GM18858 (cell line): ENCODE results near the gene MACROD2.

Experiments
- ATAC-seq: cut with Tn5 transposase; IDR thresholded peaks from one replicate; pipeline ENCODE4 v1.9.1; 2021; ENCODE audit not compliant: unreplicated experiment

MACROD2 gene

DNA sequence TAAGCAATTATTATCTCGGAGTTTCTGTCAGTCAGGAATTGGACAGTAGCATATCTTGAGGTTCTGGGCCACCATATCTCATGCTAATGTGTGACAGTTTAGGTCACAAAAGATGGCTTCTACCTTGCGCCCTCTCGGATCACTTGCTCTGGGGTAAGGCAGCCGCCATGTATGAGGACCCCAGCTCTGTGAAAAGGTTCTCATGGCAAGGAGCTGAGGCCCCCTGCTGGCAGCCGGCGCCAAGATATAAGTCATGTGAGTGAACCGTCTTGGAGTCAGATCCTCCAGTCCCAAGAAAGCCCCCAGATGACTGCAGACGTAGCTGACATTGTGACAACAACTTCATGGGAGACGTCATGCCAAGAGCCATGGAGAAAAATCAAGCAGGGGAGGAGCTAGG lies 1907.2 kb downstream of the MACROD2 start:
- ATAC-seq = no peak

DNA sequence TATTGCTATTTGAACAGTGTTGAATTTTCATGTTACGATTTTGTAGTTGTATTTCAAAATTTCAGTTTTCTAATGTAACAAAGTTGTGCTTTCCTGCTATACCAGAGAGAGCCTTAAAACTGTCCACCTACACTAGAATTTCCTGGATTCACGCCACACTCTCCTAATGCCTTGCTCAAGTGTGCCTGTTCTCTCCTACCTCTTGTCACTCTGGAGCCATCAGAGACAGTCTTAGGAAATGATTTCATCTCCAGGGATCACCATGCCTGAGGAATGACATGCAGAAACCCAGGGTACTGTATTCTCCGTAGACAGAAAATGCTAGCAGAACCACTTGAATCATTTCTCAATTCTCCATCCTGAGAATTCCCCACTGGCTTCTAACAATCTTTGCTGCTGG lies 1910.3 kb downstream of the MACROD2 start:
- no peak for ATAC-seq

DNA sequence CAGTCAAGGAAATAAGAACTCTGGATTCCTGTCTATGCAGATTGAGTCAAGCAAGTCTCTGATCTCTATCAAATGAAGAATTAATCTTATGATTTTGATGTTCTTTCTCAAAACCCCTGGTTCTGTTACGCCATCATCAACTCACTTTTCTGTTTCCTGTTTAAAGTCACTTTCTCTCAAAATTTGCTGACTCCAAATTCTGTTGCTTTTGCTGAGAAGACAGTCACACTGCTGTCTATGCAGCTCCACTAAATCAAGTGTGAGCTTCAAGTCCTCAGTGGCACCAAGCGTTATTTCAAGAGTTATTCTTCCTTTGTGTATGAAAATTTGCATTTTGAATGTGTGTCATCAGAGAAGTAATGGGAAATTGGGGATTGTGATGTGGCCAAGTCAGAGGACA lies 1914.7 kb downstream of the MACROD2 start:
- no peak for ATAC-seq

DNA sequence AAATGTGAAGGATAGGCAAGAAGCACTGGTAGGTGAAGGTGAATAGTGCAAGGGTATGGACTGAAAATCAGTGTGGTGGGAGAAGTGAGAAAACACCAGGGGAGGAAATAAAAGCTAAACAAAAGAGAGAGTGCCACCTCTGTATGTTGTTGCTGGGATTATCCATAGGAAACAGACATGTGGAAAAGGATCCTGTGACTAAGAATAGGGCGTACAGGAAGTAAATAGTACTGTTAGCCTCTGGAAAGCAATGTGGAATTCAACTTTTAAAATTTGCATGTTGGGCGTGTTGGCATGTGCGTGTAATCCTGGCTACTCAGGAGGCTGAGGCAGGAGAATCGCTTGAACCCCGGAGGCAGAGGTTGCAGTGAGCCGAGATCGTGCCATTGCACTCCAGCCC lies 1916.3 kb downstream of the MACROD2 start:
- ATAC-seq = no peak

DNA sequence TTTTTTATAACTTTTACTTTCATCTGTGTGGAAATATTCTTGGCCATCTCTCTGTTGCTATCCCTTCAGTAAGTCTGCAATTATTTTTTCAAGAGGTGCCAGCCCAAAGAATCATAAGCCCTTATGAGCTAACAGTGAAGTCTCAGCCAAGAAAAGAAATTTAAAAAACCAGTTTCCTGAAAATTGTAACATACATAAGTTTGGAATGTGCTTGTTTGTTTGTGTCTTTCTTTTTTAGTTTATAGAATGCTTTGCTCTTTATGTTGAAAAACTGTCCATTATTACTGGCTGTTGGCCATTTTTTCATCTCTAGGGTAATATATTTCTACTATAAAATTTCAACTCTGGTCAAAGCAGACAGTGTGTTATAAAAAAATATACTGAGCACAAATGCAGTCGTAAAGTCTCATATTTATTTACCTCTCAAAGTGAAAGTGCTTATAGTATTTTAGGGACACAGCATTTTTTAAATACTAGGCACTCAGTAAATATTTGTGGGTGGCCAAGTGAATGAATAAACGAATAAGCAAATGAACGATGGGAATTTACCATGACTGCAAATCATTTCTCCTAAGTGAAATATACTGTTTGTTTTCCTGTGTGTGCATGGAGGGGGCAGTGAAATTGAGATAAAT lies 1918.2 kb downstream of the MACROD2 start:
- ATAC-seq = no peak

DNA sequence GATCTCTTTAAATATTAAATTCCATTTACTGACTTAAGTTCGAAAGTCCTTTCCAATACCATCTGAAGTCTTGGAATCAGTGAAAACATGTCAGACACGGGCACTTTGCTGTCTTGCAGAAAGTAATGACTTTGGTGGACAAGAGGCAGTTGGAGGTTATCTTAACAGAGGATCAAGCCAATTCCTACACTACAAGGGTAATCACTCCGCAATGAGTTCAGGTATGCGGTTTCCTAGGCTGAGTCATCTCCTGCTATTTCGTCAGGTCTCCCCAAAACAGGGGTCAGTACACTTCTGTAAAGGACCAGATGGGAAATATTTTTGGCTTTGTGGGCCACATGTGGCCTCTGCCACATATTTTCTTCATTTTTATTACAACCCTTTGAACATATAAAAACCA lies 1921.3 kb downstream of the MACROD2 start:
- no peak for ATAC-seq

DNA sequence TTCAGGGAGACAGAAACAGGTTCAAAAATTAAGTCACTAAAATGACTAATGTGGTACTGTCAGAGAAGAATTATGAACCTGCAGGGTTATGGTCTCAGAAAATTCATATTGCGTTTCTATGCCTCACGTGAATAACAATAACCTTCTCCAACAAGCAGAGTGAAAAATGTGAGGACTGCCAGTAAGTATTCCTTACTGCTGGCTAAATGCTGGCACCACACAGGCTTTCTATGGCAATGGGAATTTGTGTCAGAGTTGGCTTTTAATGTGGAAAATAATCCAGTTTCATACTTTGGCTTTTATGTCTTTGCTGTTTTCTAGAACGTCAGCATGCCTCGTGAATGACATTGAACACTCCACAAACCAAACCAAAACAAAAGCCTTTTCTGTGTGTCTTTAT lies 1922.0 kb downstream of the MACROD2 start:
- no peak for ATAC-seq

DNA sequence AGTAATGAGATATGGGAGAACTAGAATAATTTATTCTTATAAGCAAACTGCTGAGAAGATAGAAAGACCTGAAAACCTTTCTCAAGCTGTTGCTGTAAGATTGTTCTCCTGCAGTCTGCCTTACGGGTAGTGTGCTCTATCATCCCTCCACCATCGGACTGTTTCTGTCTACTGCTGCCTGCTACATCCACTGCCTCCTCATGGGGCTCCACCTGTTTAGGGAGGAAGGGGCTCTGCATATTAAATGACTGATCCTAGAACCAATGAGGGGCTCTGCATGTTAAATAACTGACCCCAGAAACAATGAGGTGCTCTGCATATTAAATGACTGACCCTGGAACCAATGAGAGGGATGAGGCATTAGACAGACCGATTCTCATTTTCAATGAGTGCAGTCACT lies 1923.3 kb downstream of the MACROD2 start:
- no peak for ATAC-seq

DNA sequence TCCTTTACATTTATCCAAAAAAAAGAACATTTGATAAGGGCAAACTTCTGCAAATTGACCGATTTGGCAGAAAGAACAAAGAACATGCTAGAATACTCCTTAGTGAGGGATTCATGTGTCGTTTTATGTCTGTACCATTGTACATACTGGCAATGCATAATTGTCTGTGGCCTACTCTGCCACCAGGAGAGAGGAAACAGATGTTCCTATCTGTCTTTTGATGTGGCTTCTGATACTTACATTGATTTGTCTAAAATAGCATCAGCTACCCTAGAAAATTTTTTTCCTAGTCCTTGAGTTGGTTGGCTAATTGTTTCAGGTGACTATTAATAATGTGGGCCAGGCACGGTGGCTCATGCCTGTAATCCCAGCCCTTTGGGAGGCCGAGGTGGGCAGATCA lies 1923.8 kb downstream of the MACROD2 start:
- no peak for ATAC-seq

DNA sequence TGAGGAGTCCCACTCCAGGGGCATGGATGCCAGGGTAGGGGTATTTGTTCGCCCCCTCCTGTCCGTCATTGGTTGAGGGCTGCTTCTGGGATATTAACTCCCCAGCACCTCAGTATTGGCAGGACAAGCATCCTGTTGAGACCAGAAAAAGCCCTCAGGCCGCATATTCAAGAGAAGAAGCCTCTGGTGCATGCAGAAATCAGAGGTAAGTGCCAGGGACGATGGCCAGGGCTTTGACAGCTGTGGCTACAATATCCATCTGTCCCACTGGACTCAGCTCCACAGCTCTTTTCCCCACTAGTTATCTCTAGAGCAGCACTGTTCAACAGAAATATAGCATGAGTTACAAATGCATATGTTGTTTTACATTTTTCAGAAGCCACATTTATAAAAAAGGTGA lies 1926.6 kb downstream of the MACROD2 start:
- no peak for ATAC-seq

DNA sequence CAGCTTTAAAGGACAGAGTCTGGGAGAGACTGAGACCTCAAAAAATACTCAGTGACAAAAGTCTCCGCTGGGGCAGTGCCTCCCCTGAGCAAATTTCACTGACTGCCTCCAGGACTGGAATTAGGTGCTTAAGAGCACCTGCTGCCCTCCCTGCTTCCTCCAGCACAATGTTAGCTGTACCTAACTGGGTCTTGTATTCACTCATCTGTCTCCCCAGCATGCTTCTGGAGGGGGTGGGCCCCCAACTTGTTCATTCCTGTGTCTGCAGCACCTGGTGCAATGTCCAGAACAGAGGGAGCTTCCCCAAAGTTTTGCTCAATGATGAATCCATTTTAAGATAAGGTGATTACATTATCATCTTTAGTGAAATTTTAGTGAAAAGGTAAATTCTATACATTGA lies 1927.2 kb downstream of the MACROD2 start:
- ATAC-seq = peak; percentile 48

DNA sequence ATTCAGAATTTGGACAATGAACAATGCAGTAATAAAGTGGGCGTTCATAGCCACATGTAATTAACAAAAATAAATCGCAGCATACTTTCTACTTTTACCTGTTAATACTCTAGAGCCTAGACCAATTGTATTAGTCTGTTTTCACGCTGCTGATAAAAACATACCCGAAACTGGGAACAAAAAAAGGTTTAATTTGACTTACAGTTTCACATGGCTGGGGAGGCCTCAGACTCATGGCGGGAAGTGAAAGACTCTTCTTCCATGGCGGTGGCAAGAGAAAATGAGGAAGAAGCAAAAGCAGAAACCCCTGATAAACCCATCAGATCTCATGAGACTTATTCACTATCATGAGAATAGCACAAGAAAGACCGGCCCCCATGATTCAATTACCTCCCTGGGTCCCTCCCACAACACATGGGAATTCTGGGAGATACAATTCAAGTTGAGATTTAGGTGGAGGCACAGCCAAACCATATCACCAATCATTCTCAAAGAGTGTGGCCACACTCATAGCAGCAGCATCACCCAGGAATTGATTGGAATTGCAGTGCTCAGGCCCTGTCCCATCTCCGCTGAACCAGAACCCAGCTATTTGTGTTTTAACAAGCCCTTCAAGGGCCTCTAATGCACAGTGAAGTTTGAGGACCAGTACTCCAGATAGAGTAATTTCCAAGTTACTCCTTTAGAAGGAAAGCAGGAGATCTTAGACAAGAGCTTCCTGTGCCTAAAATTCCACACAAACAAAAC lies 1927.9 kb downstream of the MACROD2 start:
- ATAC-seq = peak; percentile 61

DNA sequence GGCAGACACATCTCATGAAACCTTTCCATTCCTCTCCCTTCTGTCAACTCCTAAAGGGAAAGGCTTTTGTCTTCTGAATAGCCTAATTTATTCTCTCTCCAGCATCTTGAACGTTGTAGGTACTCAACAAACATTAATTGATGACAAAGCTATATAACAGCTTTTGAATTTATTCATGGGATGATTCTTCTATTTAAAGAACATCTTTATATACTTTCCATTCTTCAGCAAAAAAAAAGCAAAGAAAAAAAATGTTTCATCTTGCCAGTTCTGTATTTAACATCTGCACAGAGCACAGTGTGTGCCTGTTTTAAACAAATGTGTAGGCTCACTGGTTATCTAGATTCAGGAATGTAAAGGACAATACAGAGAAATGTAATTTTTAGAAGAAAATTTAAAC lies 1929.2 kb downstream of the MACROD2 start:
- no peak for ATAC-seq

DNA sequence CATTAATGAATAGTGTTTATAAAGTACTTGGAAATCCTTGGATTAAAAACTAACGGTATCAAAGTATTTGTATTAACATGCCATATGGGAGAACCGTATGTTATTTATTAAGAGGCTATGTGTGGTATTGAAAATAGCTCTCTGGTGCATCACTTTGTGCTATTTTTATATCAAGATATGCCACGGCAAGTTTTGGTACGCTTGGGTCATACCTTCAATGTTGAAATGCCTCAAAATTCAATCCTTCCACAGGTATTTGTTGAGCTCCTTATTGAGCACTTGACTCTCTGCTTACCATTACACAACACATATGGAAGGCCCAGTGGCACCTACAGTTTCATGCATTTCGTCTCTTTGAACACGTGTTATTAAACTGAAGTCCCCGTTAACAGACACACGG lies 1930.1 kb downstream of the MACROD2 start:
- ATAC-seq = no peak

DNA sequence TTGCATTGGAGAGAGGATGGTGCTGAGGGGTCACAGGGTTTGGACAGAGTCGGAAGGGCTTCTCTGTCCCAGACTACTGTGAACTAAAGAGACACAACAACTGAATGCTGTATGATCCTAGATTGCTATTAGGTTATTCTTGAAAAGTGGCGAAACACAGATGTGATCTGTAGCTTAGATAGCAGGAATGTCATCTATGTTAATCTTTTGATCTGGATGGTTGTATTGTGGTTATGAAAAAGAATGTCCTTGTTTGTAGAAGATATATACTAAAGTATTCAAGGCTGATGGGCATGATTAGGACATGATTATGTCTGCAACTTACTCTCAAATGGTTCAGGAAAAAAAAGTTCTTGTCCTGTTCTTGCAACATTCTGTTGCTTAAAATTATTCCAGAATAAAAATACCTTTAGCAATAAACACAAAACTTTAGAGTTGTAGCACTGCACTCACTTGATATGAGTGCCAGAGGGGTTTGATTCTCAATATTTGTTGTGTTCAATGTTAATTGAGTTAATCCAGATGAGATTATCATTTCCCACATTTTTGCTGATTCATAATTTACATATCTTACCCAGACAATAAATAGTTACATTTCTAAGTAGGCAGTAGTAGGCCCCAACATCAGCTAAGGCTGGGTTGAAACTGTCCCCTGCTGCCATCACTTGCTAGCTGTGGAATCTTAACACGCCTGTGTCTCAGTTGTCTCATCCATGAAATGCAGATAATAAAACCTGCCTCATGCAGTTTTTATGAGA lies 1932.8 kb downstream of the MACROD2 start:
- no peak for ATAC-seq

DNA sequence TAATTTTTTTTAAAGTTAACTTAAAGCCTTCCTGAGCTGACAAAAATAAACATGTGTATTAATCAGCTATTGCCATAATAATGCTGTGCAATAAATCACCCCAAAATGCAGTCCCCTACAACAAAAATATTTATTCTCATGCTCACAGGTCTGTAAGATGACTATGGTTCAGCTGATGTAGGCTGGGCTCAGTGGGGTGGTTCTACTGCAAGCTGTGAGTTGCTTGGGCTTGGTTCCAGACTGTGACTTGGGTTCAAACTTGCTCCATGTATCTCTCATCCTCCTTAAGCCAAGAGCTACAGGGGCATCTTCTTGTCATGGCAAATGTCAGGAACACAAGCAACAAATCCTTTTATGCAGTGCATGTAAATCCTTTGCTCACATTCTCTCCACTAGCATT lies 1933.6 kb downstream of the MACROD2 start:
- ATAC-seq = no peak

DNA sequence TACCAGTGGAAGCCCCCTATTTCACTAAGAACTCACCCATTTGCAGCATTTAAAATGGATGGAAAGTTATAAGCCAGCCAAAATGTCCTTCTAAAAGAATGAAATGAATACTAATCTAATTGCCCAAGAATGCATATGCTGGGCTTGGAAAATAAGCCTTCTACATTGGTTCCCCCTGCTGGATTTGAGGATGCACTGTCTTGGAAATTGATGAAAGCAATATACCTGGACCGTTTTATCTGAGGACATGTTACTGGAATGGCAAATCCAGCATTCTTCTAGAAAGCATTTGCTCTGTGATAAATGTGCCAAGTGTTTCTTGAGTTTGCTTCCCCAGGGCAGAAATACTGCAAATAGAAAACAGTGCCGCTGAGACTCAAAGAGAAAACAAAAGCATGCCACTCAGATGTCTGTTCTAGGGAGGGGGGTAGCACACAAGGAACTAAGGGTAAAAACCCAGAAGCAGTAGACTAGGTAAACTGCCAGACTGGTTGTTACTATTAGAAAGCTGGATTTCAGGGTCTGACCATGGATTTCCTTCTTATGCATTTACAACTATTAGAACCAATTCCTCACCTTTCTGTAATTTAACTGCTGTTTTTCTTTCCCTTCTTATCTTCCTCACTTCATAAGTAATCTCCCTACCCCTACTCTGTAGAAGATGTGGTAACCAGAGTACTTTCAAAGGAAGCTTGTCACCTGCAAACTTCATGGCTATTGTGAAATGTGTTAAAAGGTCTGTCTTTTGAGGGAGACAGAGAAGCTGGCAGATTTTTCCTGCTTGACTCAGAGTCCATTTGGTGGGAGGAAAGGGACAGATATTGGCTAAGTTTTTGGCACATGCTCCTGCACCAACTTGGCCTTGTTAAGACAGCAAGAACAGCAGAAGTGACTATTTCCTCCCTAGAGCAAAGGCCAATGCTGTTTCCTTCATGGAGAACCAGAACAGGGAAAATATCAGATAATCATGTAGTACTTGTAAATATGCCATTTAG lies 1935.3 kb downstream of the MACROD2 start:
- no peak for ATAC-seq

DNA sequence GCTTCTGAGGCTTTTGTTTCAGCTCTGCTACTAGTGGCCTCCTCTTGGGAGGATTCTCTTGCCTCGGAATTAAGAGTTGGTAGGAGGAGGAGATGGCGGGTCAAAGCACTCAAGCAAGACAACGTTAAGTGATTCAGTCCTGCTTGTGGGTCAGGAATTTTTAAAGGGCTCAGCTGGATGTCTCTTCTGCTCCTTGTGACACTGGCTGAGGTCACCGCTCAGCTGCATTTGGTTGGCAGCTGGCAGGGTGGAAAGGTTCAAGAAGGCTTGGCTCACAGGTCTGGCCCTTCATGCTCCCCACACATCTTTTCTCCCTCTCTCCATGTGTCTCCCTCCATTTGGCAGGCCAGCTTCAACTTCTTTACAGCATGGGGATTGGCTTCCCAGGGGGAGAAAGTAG lies 1936.6 kb downstream of the MACROD2 start:
- ATAC-seq = no peak

DNA sequence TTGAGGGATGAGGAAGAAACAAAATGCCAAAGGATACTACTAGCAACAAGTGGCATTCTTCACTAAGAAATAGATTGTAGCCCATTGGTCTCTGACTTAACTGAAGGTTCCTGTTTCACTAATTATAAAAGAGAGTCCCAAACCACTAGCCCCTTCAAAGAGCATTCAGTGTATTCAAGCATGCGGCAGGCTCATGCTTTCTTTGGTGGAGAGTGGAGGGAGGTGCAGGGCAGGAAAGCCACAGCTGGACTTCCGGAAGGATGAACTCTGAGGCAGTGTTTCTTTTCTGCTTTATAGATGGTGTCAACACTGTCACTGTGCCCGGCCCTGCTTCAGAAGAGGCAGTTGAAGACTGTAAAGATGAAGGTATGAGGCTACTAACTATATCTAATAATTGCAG lies 1941.9 kb downstream of the MACROD2 start:
- ATAC-seq = peak; percentile 86

DNA sequence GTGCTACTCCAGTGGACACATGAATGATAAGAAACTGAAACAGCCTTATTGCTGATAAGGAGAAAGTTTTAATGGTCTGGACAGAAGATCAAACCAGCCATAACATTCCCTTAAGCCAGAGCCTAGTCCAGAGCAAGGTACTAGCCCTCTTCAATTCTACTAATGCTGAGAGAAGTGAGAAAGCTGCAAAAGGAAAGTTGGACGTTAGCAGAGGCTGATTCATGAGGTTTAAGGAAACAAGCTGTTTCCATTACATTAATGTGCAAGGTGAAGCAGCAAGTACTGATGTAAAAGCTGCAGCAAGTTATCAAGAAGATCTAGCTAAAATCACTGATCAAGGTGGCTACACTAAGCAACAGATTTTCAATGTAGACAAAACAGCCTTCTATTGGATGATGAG lies 1943.5 kb downstream of the MACROD2 start:
- no peak for ATAC-seq

DNA sequence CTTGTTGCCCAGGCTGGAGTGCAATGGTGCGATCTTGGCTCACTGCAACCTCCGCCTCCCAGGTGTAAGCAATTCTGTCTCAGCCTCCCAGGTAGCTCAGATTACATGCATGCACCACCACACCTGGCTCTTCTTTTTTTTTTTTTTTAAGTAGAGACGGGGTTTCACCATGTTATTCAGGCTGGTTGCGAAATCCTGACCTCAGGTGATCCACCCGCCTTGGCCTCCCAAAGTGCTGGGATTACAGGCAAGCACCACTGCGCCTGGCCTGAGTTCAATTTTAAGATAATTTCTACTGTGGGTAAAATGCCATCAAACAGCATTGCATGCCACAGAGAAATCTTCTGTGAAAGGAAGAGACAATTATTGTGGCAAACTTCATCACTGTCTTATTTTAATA lies 1944.8 kb downstream of the MACROD2 start:
- ATAC-seq = no peak
